ENCODE measurements around the gene KLHL29. TPM values are rescaled to one million over a fixed set of nuclear protein-coding genes. Genes with fewer than 3 reads are reported as not detected.

The KLHL29 gene
- total RNA-seq, 1 experiment from 2014 or later = 12.2 TPM

DNA sequence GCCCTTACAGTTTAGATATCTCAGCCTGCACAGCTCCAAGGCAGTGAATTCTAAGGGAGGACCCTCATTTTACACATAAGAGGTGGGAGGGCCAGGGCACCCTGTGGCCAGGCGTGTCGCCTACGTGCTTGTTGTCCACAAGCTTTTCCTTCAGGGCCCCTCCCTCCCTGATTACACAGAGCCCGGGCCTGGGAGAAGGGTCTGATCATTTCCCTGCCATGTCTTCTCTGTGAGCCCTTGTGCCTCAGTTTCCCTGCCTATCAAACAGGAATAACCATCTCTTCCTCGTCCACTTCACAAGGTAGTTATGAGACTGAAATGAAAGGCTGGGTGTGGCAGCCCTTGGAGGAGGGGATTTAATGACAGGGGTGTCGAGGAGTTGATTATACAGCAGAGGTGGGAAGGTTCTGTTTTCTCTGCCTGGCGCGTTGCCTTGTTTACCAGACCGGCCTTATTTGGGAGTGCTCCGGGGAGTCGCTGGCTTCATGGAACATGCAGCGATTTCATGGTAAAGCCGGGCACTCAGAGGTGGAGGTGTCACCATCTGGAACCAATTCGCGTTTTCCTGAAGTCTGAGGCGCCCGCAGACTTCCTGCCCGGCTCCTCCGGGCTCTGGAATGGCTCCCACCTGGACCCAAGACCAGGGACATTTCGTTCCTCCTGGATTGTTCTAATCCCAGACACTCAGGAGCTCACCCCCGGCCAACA lies 208.9 kb downstream of the KLHL29 start:
- POLR2A ChIA-PET (ENCODE audit: low non-redundant PET) = no interaction called here
- Histone ChIP-seq H3K4me3 (ENCODE audit: low read depth, low read length, poor library complexity, severe bottlenecking) (no peak overlapping the region), H3K36me3 (ENCODE audit: insufficient read depth, low read length, poor library complexity, severe bottlenecking) (no peaks in the 10 kb centered on the region), H3K27ac (ENCODE audit: low read depth, low read length, poor library complexity, severe bottlenecking) (no peak overlapping the region), H3K4me1 (ENCODE audit: insufficient read depth, low read length, poor library complexity, severe bottlenecking) (peaks cover 17% of the 10 kb centered on the region), H3K27me3 (replicated peaks; ENCODE audit: insufficient read depth, low read depth, low read length, poor library complexity) (no peaks in the 10 kb centered on the region), H3K9me3 (ENCODE audit: low read depth, low read length, poor library complexity, severe bottlenecking) (no peaks in the 10 kb centered on the region)
- TF ChIP-seq EZH2 (IDR thresholded peaks at IDR 0.05; ENCODE audit: borderline replicate concordance, low read depth, low read length, poor library complexity, severe bottlenecking) = no peak
- TF ChIP-seq, protein P1, sequence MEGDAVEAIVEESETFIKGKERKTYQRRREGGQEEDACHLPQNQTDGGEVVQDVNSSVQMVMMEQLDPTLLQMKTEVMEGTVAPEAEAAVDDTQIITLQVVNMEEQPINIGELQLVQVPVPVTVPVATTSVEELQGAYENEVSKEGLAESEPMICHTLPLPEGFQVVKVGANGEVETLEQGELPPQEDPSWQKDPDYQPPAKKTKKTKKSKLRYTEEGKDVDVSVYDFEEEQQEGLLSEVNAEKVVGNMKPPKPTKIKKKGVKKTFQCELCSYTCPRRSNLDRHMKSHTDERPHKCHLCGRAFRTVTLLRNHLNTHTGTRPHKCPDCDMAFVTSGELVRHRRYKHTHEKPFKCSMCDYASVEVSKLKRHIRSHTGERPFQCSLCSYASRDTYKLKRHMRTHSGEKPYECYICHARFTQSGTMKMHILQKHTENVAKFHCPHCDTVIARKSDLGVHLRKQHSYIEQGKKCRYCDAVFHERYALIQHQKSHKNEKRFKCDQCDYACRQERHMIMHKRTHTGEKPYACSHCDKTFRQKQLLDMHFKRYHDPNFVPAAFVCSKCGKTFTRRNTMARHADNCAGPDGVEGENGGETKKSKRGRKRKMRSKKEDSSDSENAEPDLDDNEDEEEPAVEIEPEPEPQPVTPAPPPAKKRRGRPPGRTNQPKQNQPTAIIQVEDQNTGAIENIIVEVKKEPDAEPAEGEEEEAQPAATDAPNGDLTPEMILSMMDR (conservative IDR thresholded peaks at IDR 0.05; ENCODE audit: low read depth, low read length) = no peak
- no peak for DNase-seq (ENCODE audit: low spot score)
- CTCF ChIA-PET = no interaction called here
- BruUV-seq (replicated peaks) = no TSS peak
- intact Hi-C loops (cut with micrococcal nuclease; ENCODE audit: unreplicated experiment) = no loop called here

DNA sequence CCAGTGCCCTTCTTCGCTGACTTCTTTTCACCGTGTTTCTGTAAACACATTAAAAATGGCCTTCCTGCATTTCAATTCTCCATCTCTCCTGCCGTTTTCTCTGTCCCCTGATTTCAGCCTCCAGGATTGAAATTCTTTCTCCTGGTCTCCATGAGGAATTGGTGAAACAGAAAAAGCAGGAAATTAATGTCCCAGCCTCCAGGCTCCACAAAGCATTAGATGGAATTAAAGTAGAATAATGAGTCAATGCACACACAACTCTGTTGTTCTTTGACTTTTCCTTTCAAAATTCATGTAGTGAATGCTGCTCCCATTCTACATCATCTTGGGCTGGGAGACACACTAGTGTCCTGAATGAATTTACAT lies 209.5 kb downstream of the KLHL29 start:
- Histone ChIP-seq H3K36me3 (ENCODE audit: insufficient read depth, low read length, poor library complexity, severe bottlenecking) (no peaks in the 10 kb centered on the region), H3K4me3 (ENCODE audit: low read depth, low read length, poor library complexity, severe bottlenecking) (no peak overlapping the region), H3K4me1 (ENCODE audit: insufficient read depth, low read length, poor library complexity, severe bottlenecking) (peaks cover 17% of the 10 kb centered on the region), H3K27ac (ENCODE audit: low read depth, low read length, poor library complexity, severe bottlenecking) (no peak overlapping the region), H3K27me3 (replicated peaks; ENCODE audit: insufficient read depth, low read depth, low read length, poor library complexity) (no peaks in the 10 kb centered on the region), H3K9me3 (ENCODE audit: low read depth, low read length, poor library complexity, severe bottlenecking) (no peaks in the 10 kb centered on the region)
- intact Hi-C loops (cut with micrococcal nuclease; ENCODE audit: unreplicated experiment) = no loop called here
- BruUV-seq (replicated peaks) = no TSS peak
- no peak for DNase-seq (ENCODE audit: low spot score)
- POLR2A ChIA-PET (ENCODE audit: low non-redundant PET) = no interaction called here
- CTCF ChIA-PET = no interaction called here
- TF ChIP-seq EZH2 (IDR thresholded peaks at IDR 0.05; ENCODE audit: borderline replicate concordance, low read depth, low read length, poor library complexity, severe bottlenecking) = no peak
- TF ChIP-seq, protein P1 (conservative IDR thresholded peaks at IDR 0.05; ENCODE audit: low read depth, low read length) = no peak

DNA sequence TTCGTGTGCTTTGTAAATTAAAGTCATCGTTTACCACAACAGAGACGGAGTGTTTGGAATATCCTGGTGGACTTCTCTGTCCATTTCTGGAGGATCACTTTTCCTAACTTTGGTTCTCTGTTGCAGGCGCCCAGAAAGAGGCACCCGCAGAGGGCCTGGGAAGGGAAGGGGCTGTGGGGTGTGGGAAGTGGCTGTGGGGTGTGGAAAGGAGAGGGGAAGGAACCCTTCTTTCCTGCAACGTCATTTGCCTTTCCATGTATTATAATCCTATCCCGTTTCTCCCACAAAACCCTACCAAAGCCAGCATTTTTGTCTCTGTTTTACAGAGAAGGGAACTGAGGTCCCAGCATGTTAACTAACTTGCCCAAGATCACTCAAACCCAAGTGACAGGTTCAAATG lies 210.0 kb downstream of the KLHL29 start:
- no peak for DNase-seq (ENCODE audit: low spot score)

More for the DNA sequence above, 210.0 kb downstream of the KLHL29 start:
- H3K4me1 ChIP-seq (ENCODE audit: insufficient read depth, low read length, poor library complexity, severe bottlenecking) = peaks cover 17% of the 10 kb centered on the region
- H3K27me3 ChIP-seq (replicated peaks; ENCODE audit: insufficient read depth, low read depth, low read length, poor library complexity) = no peaks in the 10 kb centered on the region
- TF ChIP-seq EZH2 (IDR thresholded peaks at IDR 0.05; ENCODE audit: borderline replicate concordance, low read depth, low read length, poor library complexity, severe bottlenecking) = no peak
- TF ChIP-seq, protein P1 (conservative IDR thresholded peaks at IDR 0.05; ENCODE audit: low read depth, low read length) = no peak
- H3K27ac ChIP-seq (ENCODE audit: low read depth, low read length, poor library complexity, severe bottlenecking) = no peak overlapping the region
- H3K36me3 ChIP-seq (ENCODE audit: insufficient read depth, low read length, poor library complexity, severe bottlenecking) = no peaks in the 10 kb centered on the region
- no peak overlapping the region for H3K4me3 ChIP-seq (ENCODE audit: low read depth, low read length, poor library complexity, severe bottlenecking)
- no TSS peak for BruUV-seq (replicated peaks)
- no peaks in the 10 kb centered on the region for H3K9me3 ChIP-seq (ENCODE audit: low read depth, low read length, poor library complexity, severe bottlenecking)
- POLR2A ChIA-PET (ENCODE audit: low non-redundant PET) = no interaction called here
- intact Hi-C loops (cut with micrococcal nuclease; ENCODE audit: unreplicated experiment) = no loop called here
- CTCF ChIA-PET = no interaction called here
